Stimulated activated CD8-positive, alpha-beta memory T cell treated with anti-CD3 and anti-CD28 coated beads, Interleukin-4, amount 100 ng/mL, for 24 hours (primary cell): ENCODE data around the gene FHIT.

ENCODE experiments used
- DNase-seq: peaks from one replicate; pipeline ENCODE4 v3.0.0-alpha.2; 2020; ENCODE audit warnings: low read depth

The FHIT gene

GRCh38 chr3:60622349-60622748 lies 628.9 kb downstream of the FHIT start:
- no peak for DNase-seq

GRCh38 chr3:60617188-60617587 lies 634.1 kb downstream of the FHIT start:
- DNase-seq = no peak

DNA sequence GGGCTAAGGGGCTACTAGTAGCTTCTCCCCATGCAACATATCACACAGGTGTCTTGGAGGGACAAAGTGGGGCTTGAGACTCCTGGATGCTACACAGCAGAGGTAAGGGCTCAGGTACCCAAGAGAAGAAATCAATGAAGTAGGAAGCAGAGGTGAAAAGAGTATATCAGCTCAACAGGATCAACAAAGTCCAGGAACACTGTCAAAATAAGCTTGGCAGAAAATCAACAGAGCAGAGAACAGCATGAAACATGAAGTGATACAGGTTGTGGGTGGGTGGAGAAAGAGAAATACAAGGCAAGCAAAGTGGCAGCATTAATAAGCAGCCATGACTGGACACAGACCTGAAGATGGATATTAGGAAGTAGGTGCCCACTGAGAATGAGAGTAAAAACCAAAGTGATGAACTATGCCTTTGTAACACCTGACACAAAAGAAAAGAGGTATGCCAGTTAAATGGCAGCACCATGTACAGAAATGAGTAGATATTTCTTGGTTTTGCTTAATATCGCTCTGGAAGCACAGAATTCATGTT lies 637.4 kb downstream of the FHIT start:
- DNase-seq = no peak

DNA sequence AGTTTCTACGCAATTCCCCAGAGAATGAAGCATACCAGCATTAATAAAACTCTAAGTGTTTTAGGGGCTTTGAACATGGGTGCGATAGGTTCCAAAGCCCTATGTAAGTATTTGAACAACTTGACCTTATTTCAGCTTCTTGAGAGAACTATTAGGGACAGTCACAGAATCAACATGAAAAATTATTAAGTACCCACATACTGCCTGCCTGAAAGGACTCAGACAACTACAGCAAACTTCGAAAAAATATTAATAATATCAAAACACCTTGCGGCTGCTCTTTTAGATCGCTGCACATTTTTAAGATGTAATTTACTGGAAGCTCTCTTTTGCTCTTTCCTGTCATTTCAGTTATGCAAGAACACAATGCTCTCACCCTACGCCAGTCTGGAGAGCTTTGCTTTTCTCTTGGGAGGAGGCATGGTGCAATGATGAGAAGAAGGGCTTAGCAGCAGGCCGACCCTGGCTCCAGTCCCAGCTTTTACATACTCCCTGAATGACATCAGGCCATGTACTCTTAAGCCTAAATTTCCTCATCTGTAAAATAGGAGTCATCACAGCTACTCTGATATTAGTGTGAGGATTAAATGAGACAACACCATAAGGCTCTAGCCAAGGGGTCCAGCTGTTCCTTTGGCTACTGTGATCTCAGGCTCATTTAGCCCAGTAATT lies 640.7 kb downstream of the FHIT start:
- DNase-seq = no peak

GRCh38 chr3:60609446-60609845 lies 641.8 kb downstream of the FHIT start:
- no peak for DNase-seq

DNA sequence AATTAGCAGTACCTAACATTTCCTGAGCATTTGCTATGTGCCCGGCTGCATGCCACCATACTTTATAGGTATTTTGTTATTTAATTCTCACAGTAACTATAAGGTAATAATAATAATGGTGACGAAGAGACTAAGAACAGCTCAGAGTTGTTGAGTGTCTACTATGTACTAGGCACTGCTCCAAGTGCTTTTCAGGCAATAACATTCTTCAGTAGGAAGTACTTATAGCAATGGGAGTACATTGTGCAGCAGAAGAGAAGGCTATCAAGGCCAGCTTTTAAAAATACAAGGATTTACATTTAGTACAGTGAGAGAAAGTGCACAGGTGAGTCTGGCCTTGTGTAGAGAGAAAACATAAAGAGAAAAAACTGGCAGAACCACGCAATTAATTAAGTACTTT lies 647.4 kb downstream of the FHIT start:
- no peak for DNase-seq

GRCh38 chr3:60600848-60601247 lies 650.4 kb downstream of the FHIT start:
- no peak for DNase-seq

DNA sequence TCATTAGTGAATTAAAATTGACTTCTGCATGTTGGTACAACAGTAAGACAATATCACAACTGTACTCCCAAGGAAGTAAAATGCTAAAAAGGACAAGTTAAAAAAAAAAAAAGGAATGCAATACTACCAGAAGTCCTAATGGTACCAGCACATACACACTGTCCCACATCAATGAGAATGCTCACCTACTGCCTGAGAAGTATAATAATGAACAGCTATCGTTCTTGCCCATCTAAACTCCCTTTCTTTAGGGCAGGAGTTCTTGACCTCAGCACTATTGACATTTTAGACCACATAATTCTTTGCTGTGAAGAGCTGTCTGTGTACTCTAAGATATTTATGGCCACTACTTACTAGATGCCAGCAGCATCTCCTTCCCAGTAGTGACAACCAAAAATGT lies 651.7 kb downstream of the FHIT start:
- DNase-seq = no peak

DNA sequence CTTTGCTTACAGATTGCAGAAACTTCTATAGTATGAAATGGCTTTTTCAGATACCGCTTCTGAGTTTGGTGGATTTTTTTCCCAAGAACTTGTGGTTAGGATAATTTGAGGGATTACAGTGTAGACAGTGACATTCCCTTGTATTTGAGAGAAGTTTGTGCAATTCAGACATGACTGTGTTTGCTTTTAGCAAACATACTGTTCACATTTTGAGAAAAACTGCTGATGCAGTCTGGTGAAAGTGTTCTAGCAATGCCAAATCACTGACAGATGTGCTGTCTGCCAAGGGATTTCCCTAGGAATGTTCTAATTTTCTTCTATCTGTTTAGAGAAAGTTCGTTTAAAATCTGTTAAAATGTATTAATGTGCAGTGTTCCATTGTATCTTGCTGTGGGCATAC lies 652.6 kb downstream of the FHIT start:
- DNase-seq = no peak

DNA sequence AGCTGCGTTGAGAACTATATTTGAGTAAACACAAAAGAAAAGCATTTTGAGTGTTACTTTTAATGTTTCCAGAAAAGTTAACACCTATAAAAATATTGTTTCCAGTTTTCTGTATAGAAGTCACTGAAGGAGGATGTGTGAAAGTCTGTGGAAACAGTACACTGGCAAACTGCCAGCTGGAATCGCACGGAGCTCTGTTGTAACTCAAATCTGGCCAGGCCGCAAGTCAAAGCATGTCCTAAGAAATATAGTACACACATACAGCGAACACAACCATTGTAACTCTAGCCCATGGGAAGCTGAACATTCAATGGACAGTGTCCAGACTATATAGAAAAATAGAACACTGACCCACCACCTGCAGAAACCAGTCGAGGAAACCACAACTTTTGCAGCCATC lies 657.2 kb downstream of the FHIT start:
- no peak for DNase-seq

GRCh38 chr3:60591267-60591666 lies 660.0 kb downstream of the FHIT start:
- no peak for DNase-seq

GRCh38 chr3:60588806-60589205 lies 662.4 kb downstream of the FHIT start:
- DNase-seq = no peak

GRCh38 chr3:60585918-60586317 lies 665.3 kb downstream of the FHIT start:
- DNase-seq = no peak

DNA sequence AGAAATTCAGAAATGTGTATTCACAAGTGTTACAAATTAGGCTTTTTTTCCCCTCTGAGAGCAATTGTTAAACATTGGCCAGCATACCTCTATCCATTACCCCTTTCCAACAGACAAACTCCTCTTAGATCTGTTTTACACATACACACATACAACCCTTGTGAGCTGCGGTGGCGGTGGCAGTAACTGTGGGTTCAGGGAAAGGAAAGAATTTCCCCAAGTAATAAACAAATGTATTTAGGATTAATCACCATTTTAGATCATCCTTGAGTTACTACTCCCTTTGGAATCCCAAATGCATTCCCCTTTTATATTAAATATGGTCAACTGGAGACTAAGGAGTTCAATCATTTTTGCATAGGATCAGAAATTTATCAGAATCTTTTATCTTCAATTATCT lies 667.0 kb downstream of the FHIT start:
- no peak for DNase-seq

DNA sequence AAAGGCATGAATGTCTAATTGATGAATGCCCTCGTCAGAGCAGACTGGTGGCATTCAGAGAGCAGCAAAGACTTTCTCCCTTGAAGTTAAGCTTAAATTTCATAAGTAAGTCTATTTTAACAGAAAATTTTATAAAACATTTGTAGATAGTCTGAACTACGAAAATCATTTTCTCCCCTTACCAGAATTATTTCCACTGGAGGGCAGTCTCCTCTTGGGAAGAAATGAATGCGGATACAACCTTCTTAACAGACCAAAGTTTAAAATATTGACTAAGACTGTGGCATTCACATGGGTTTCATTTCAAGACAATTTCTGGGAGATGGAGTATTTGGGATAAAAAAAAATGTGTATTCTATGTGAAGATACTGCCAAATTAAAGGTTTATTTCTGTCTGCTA lies 669.0 kb downstream of the FHIT start:
- no peak for DNase-seq

DNA sequence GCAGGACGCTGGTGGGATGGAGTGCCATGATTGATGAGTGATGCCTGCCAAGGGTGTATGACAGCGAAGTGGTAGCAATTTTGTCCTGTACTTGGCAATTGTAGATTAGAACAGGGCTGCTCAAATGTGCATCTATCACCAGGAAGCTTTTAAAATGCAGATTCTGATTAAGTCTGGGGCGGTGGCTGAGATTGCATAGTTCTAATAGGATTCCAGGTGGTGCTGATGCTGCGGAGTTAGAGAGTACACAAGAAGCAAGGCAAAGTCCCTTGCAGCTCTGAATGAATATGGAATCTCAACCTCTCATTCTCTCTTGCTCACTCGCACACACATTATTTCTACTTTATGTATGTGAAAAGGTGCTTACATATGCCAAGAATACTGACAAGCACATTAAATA lies 670.4 kb downstream of the FHIT start:
- DNase-seq = no peak

DNA sequence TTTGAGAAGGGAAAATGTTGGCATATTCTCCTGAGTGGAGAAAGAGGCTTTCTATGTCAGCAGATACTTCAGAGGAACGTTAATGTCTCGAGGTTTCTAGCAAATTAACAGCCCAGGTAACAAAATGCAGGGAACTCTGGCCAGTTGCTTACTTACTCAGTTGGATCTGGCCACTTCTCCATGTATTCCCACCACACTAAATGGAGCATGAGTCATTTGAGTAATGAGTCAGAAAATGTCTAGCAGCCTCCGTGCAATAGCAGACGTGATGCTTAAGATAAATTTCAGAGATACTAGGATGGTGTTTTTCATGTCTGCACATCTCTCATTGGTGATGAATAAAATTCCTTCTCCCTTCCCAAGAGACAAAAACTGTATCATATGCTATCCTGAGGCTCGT lies 671.5 kb downstream of the FHIT start:
- no peak for DNase-seq

- no peak for DNase-seq
Observed at GRCh38 chr3:60578936-60579335, 672.3 kb downstream of the FHIT start.

DNA sequence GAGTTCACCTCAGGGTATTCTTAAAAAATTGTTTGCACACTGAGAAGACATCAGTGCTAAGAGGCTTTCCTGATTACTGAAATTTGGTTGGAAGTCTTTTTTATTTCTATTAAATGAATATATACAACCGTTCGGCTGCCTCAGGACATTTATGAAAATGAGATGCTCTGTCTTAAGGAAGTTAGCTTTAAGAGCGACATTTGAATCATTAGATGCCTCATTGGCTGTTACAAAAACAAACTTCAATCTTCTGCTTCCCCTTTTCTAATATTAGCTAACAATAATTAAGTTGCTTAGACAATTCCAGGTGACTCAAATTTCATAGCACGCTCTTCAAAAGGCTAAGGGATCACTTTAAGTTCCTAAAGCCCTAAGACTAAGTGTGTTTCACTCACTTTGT lies 673.7 kb downstream of the FHIT start:
- no peak for DNase-seq

DNA sequence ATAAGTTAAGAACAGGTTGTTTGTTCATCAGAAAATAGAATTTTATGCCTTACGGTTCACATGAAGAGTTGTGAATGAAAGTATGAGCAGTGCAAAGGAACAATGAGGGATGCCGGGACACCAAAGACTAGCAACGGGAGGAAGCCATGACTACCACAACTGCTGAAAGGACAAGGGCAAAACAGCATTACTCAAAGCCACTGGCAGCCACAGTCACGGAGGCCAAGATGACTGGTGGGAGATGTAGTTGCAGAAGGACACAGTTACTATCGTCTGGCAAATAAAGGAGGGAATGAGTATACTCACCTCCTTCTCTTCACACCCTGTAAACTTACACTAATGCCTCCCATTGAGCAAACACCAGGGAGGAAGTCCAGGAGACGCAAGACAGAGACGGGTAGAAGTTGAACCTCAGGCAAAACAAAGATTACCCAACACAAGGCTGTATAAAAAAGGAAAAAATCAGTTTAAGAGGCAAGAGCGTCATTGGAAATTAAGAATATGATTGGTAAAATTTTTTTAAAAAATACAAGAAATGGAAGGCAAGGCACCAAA lies 675.5 kb downstream of the FHIT start:
- DNase-seq = no peak

DNA sequence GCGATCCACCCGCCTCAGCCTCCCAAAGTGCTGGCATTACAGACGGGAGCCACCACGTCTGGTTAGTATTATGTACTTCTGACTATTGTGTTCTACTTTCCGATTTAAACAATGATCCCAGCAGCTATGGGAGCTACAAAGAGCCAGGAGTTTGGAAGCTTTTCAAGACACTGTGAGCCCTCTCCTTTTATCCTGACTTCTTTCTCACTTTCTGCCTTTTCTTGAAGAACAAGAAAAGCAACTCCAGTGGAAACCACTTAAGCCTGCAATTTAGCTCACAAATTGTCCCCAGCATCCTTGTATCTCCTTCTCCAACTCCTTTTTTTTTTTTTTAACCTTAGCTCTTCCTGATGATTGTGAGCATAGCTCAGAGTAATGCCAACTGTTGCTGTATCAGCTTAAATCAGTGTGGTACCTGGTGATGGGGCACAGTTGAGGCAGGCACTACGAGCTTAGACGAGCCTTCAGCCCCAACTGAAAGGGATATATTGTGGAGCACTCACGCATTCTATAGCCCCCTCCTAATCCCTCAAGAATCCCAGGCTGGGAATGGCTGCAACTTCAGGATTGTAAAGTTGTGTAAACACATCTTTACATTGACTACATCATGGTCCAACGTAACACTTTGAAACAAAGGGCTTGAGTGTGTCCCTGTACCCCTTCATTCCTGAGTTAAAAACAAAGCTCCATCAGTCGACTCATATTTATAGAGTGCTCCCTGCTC lies 677.0 kb downstream of the FHIT start:
- DNase-seq = no peak

DNA sequence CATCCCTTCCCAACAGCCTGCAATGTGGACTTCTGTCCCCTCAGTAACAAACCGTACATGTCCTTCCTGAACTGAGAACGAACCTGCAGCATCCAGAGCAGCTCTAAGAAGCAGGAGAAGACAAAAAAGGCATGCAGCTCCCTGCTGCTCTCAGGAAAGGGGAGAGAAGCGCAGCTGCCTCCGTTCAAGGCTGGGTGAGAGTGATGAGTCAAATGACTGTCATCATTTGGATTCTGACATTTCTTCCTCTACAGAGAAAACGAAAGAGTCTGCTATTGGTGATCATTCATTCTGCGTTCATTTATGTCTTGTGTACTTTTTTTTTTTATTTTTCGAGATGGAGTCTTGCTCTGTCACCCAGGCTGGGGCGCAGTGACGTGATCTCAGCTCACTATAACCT lies 677.8 kb downstream of the FHIT start:
- no peak for DNase-seq

GRCh38 chr3:60571511-60571910 lies 679.7 kb downstream of the FHIT start:
- no peak for DNase-seq

GRCh38 chr3:60557122-60557521 lies 694.1 kb downstream of the FHIT start:
- no peak for DNase-seq
